ENCODE results near the gene CDPF1.

DNA sequence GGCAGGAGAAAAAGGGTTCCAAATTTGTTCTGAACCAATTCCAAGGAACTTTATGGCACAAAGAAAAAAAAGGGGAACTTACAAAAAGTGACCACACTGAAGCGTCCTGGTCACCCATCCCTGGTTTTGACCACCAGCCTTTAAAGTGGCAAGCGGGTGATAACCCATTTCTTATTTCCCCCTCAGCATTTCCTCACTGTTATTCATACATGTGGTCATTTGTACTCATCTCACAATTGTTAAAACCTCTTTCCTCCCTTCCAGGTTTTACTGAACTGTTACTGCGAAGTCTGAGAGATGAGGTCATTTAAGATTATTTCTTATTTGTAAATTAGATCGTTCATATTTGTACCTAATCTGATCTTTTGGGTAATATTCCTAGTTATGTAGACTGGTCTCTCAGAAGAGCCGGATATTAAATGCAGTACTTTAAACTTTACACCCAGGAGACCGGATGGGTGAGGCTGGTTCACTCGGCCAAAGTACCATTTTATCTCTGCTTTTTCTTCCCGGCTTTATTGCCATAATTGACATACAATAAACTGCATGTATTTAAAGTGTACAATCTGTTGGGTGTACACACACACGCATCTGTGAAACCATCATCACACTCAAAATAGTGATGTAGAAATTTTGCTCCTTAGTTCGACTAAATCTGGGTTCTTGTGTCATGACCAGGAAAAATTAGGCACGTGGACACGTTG lies 47.0 kb downstream of the CDPF1 start:
- no peak for TF ChIP-seq POLR2A (IDR thresholded peaks at IDR 0.05)
- TF ChIP-seq, protein P1, sequence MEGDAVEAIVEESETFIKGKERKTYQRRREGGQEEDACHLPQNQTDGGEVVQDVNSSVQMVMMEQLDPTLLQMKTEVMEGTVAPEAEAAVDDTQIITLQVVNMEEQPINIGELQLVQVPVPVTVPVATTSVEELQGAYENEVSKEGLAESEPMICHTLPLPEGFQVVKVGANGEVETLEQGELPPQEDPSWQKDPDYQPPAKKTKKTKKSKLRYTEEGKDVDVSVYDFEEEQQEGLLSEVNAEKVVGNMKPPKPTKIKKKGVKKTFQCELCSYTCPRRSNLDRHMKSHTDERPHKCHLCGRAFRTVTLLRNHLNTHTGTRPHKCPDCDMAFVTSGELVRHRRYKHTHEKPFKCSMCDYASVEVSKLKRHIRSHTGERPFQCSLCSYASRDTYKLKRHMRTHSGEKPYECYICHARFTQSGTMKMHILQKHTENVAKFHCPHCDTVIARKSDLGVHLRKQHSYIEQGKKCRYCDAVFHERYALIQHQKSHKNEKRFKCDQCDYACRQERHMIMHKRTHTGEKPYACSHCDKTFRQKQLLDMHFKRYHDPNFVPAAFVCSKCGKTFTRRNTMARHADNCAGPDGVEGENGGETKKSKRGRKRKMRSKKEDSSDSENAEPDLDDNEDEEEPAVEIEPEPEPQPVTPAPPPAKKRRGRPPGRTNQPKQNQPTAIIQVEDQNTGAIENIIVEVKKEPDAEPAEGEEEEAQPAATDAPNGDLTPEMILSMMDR (IDR thresholded peaks at IDR 0.05), result no peak

Measured in esophagus squamous epithelium (tissue), 4 donors.